HG03432 (cell line): ENCODE results near the gene MRPL14.
A peak's percentile ranks its signal among the peaks of the same experiment; 100 is the strongest.

Source experiments
- ATAC-seq: cut with Tn5 transposase; IDR thresholded peaks from one replicate; pipeline ENCODE4 v1.9.1; 2021; ENCODE audit warnings: mild to moderate bottlenecking, moderate library complexity; ENCODE audit not compliant: unreplicated experiment

MRPL14 gene

GRCh38 chr6:44127186-44128019 lies at the start of gene MRPL14, which contains the start of gene TMEM63B:
Gene MRPL14, minus strand, starts transcription at chr6:44127452. Its CDS starts 10,841 bp downstream, at chr6:44116611.
Gene TMEM63B, plus strand, starts transcription at chr6:44127554. Its CDS starts 7,031 bp downstream, at chr6:44134585.
- peak; percentile 75 for ATAC-seq

- ATAC-seq, result no peak
Measured at GRCh38 chr6:44176130-44176761, 49.0 kb upstream of the MRPL14 start.

- peak; percentile 66 for ATAC-seq
Measured at GRCh38 chr6:44172731-44173500, 45.7 kb upstream of the MRPL14 start.

GRCh38 chr6:44171899-44172546 lies 44.8 kb upstream of the MRPL14 start:
- ATAC-seq, result no peak

GRCh38 chr6:44169886-44170570 lies 42.8 kb upstream of the MRPL14 start:
- no peak for ATAC-seq

GRCh38 chr6:44169154-44169553 lies 41.9 kb upstream of the MRPL14 start:
- ATAC-seq, result no peak

GRCh38 chr6:44167567-44167966 lies 40.3 kb upstream of the MRPL14 start:
- ATAC-seq, result no peak

- ATAC-seq, result no peak
Measured at GRCh38 chr6:44166591-44167184, 39.4 kb upstream of the MRPL14 start.

GRCh38 chr6:44166116-44166515 lies 38.9 kb upstream of the MRPL14 start:
- no peak for ATAC-seq

- no peak for ATAC-seq
Measured at GRCh38 chr6:44162876-44163625, 35.8 kb upstream of the MRPL14 start.

- no peak for ATAC-seq
Measured at GRCh38 chr6:44161997-44162338, 34.7 kb upstream of the MRPL14 start.

- ATAC-seq, result no peak
Measured at GRCh38 chr6:44158770-44159228, 31.5 kb upstream of the MRPL14 start, which contains the start of gene CAPN11. Gene CAPN11, plus strand, starts transcription at chr6:44158820. Its CDS starts 29 bp downstream, at chr6:44158849.

- no peak for ATAC-seq
Measured at GRCh38 chr6:44157152-44157521, 29.9 kb upstream of the MRPL14 start.

- ATAC-seq, result no peak
Measured at GRCh38 chr6:44156494-44157151, 29.4 kb upstream of the MRPL14 start.

- no peak for ATAC-seq
Measured at GRCh38 chr6:44154067-44154466, 26.8 kb upstream of the MRPL14 start.

GRCh38 chr6:44152533-44152932 lies 25.3 kb upstream of the MRPL14 start:
- ATAC-seq, result no peak

GRCh38 chr6:44152109-44152461 lies 24.8 kb upstream of the MRPL14 start:
- peak; percentile 4 for ATAC-seq

- ATAC-seq, result peak; percentile 81
Measured at GRCh38 chr6:44151348-44152108, 24.3 kb upstream of the MRPL14 start.
